OCI-LY1 (cell line): ENCODE measurements around the gene SLCO3A1.

Experiments used
- H2AFZ ChIP-seq: fragments of 200-600 bp; sonication (generic), shearing (Covaris generic); 2 replicates; pipeline ENCODE4 v1.6.0; 2014; ENCODE audit warnings: antibody characterized with exemption, mild to moderate bottlenecking, low read length
- H3F3A ChIP-seq: fragments of 200-600 bp; sonication (generic), shearing (Covaris generic); 2 replicates; pipeline ENCODE4 v1.6.0; 2014; ENCODE audit warnings: mild to moderate bottlenecking, antibody characterized with exemption, low read length, moderate library complexity; ENCODE audit not compliant: insufficient read depth
- H3K27ac ChIP-seq: fragments of 200-600 bp; sonication (generic); 2 replicates; pipeline ENCODE4 v1.5.1; 2014; ENCODE audit warnings: low read length, mixed run types, mild to moderate bottlenecking, low read depth; ENCODE audit not compliant: poor library complexity, severe bottlenecking
- H3K27me3 ChIP-seq: fragments of 200-600 bp; sonication (generic); 2 replicates; pipeline ENCODE4 v1.6.0; 2014; ENCODE audit warnings: antibody characterized with exemption, mild to moderate bottlenecking, low read length, moderate library complexity; ENCODE audit not compliant: insufficient read depth
- H3K36me3 ChIP-seq: fragments of 200-600 bp; sonication (generic); 2 replicates; pipeline ENCODE4 v1.6.1; 2014; ENCODE audit warnings: mild to moderate bottlenecking, antibody characterized with exemption, low read length, moderate library complexity, mixed read lengths; ENCODE audit not compliant: insufficient read depth
- H3K4me1 ChIP-seq: fragments of 200-600 bp; sonication (generic); 2 replicates; pipeline ENCODE4 v1.5.1; 2014; ENCODE audit warnings: mild to moderate bottlenecking, low read length, moderate library complexity; ENCODE audit not compliant: insufficient read depth, severe bottlenecking
- H3K4me2 ChIP-seq: fragments of 200-600 bp; sonication (generic), shearing (Covaris generic); 2 replicates; pipeline ENCODE4 v1.6.1; 2014; ENCODE audit warnings: low read length
- H3K4me3 ChIP-seq: fragments of 200-600 bp; sonication (generic); 2 replicates; pipeline ENCODE4 v1.5.1; 2014; ENCODE audit warnings: low read length, low read depth, mild to moderate bottlenecking, mixed read lengths; ENCODE audit not compliant: poor library complexity, severe bottlenecking
- H3K79me2 ChIP-seq: fragments of 200-600 bp; shearing (Covaris generic); 2 replicates; pipeline ENCODE4 v1.6.1; 2016; ENCODE audit warnings: mixed run types, low read length, mixed read lengths; ENCODE audit not compliant: insufficient read depth
- H3K9ac ChIP-seq: fragments of 200-600 bp; sonication (generic), shearing (Covaris generic); 2 replicates; pipeline ENCODE4 v1.6.1; 2014; ENCODE audit warnings: mild to moderate bottlenecking, low read length, mixed read lengths
- H3K9me2 ChIP-seq: fragments of 200-600 bp; sonication (generic), shearing (Covaris generic); 2 replicates; pipeline ENCODE4 v1.6.1; 2014; ENCODE audit warnings: low read depth, mild to moderate bottlenecking, low read length, mixed read lengths
- H3K9me3 ChIP-seq: fragments of 200-600 bp; shearing (Covaris generic); 2 replicates; pipeline ENCODE4 v1.6.1; 2014; ENCODE audit warnings: low read length, mixed read lengths
- H4K20me1 ChIP-seq: fragments of 200-600 bp; sonication (generic), shearing (Covaris generic); 2 replicates; pipeline ENCODE4 v1.6.0; 2016; ENCODE audit warnings: mild to moderate bottlenecking, low read length; ENCODE audit not compliant: insufficient read depth
- EZH2 ChIP-seq: fragments of 200-600 bp; sonication (generic), shearing (Covaris generic); IDR thresholded peaks from 2 replicates; pipeline ENCODE4 v1.8.0; 2017; ENCODE audit warnings: borderline replicate concordance, mixed run types, mild to moderate bottlenecking, antibody characterized with exemption, low read length, moderate library complexity, mixed read lengths
- TF ChIP-seq, protein P1 (sequence below): fragments of 200-600 bp; sonication (generic), shearing (Covaris generic); IDR thresholded peaks from 2 replicates; pipeline ENCODE4 v1.5.1; 2017; ENCODE audit warnings: mild to moderate bottlenecking, antibody characterized with exemption, low read length, moderate library complexity, mixed read lengths

Gene SLCO3A1

DNA sequence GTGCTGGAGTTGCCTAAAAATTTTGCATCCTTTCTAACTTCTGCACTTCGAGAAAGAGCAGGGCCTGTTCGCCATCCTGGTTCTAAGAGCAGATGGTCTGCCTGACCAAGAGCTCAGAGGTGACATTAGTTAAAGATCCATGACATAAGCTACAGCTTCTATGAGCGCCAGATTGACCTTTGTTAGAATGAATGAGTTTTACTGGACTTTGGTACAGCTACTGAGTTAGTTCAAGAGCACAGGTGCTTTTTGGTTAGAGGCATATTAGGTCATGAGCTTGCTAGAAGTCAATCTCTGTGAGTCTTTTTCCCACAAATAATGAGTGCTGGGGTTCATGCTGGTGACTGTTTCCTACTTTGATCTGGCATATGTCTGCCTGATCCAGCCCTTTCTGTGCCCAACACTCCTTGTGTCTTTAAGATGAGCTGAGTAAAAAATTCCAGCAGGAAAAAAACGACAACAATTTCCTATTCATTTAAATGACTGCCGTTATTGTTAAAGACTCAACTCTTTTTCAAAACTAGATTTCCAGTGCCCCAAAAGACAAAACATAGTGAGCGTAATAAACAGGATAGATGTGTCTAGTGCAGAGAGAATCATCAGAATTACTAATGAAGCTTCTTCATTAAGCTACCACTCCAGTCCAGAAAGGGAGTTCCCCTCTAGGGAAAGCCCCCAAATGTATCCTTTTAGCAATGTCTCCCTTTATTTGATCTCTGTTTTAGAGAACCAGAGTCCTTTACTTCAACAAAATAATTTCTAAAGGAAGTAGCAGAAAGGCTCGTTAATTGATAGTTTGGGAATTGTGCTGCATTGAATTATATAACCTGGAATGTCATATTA lies 152.9 kb downstream of the SLCO3A1 start:
- TF ChIP-seq EZH2, result no peak
- TF ChIP-seq, protein P1, sequence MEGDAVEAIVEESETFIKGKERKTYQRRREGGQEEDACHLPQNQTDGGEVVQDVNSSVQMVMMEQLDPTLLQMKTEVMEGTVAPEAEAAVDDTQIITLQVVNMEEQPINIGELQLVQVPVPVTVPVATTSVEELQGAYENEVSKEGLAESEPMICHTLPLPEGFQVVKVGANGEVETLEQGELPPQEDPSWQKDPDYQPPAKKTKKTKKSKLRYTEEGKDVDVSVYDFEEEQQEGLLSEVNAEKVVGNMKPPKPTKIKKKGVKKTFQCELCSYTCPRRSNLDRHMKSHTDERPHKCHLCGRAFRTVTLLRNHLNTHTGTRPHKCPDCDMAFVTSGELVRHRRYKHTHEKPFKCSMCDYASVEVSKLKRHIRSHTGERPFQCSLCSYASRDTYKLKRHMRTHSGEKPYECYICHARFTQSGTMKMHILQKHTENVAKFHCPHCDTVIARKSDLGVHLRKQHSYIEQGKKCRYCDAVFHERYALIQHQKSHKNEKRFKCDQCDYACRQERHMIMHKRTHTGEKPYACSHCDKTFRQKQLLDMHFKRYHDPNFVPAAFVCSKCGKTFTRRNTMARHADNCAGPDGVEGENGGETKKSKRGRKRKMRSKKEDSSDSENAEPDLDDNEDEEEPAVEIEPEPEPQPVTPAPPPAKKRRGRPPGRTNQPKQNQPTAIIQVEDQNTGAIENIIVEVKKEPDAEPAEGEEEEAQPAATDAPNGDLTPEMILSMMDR, result no peak
- no peak overlapping the region for H3K4me2 ChIP-seq
- no peak overlapping the region for H2AFZ ChIP-seq
- no peaks in the 10 kb centered on the region for H3K9me3 ChIP-seq
- no peaks in the 10 kb centered on the region for H3K79me2 ChIP-seq
- no peak overlapping the region for H3K9ac ChIP-seq
- no peak overlapping the region for H3K4me3 ChIP-seq
- no peaks in the 10 kb centered on the region for H3K4me1 ChIP-seq
- no peaks in the 10 kb centered on the region; the same call in 1 of the 2 replicates for H3K27me3 ChIP-seq
- no peaks in the 10 kb centered on the region for H3F3A ChIP-seq
- H4K20me1 ChIP-seq, result no peaks in the 10 kb centered on the region
- no peaks in the 10 kb centered on the region for H3K9me2 ChIP-seq
- no peaks in the 10 kb centered on the region for H3K36me3 ChIP-seq
- no peak overlapping the region for H3K27ac ChIP-seq

- Histone ChIP-seq H3K9me2 (no peaks in the 10 kb centered on the region), H3K27me3 (no peaks in the 10 kb centered on the region; the same call in 1 of the 2 replicates), H3K4me3 (no peak overlapping the region), H3K36me3 (no peaks in the 10 kb centered on the region), H3F3A (no peaks in the 10 kb centered on the region), H3K4me1 (no peaks in the 10 kb centered on the region), H3K9ac (no peak overlapping the region), H3K79me2 (no peaks in the 10 kb centered on the region), H3K4me2 (no peak overlapping the region), H3K9me3 (no peaks in the 10 kb centered on the region), H4K20me1 (no peaks in the 10 kb centered on the region), H2AFZ (no peak overlapping the region), H3K27ac (no peak overlapping the region)
- no peak for TF ChIP-seq EZH2
- TF ChIP-seq, protein P1, result no peak
Measured at GRCh38 chr15:92009162-92009561, 155.7 kb downstream of the SLCO3A1 start.

DNA sequence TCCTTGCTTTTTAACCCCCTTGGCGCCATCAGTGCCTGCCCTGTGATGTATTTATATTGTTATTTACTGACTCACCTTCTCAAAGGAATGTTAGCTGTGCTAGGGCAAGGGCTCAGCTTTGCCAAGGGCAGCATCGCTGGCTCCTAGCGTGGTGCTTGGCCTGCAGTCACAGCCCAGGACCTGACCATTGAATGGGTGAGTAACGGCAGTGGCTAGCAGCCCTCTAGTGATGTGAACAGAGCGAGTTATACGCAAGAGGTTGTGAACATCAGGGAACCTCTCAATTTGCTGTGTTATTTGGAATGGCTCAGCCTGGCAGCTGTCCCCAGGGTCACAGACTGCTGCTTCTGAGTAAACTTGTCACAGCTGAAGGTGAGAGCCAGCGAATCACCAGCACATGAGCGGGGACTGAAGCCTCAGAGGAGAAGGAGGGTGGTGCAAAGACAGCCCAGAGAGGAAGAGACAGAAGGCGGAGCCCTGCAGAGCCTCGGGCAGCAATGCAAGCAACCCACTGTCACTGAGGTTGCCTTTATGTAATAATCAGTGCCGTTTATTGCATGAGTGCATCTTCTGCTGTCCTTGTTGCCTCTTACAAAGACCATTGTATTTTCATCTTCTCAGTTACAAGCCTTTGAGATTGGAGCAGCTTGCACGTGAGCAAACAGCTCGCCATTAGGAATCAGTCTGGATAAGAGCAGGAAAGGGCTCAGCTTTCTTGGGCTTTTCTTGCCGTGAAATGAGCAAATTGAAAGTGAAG lies 158.3 kb downstream of the SLCO3A1 start:
- Histone ChIP-seq H3F3A (no peaks in the 10 kb centered on the region), H3K9me3 (no peaks in the 10 kb centered on the region), H3K4me2 (no peak overlapping the region), H3K4me1 (no peaks in the 10 kb centered on the region), H3K36me3 (no peaks in the 10 kb centered on the region), H3K27ac (no peak overlapping the region), H3K27me3 (no peaks in the 10 kb centered on the region), H4K20me1 (no peaks in the 10 kb centered on the region), H2AFZ (no peak overlapping the region), H3K9me2 (no peaks in the 10 kb centered on the region), H3K79me2 (no peaks in the 10 kb centered on the region), H3K9ac (no peak overlapping the region), H3K4me3 (no peak overlapping the region)
- TF ChIP-seq, protein P1, result no peak
- TF ChIP-seq EZH2, result no peak
